SU-DHL-6 (cell line): ENCODE data around the gene KRT8.
"Not testable (repeated sequence)": the region's sequence is repeated elsewhere in the genome, so short reads cannot be mapped to it uniquely, and the experiment has no call there.

Source experiments
- H2AFZ ChIP-seq: fragments of 200-600 bp; sonication (generic); 2 replicates; pipeline ENCODE4 v1.6.1; 2014; ENCODE audit warnings: low read depth, mild to moderate bottlenecking, moderate library complexity, mixed read lengths, antibody characterized with exemption, low read length; ENCODE audit not compliant: severe bottlenecking
- H3F3A ChIP-seq: fragments of 200-600 bp; shearing (Covaris generic); 2 replicates; pipeline ENCODE4 v1.6.0; 2016; ENCODE audit warnings: antibody characterized with exemption, mild to moderate bottlenecking; ENCODE audit not compliant: insufficient read depth
- H3K27ac ChIP-seq: fragments of 200-600 bp; sonication (generic); 2 replicates; pipeline ENCODE4 v1.5.1; 2016; ENCODE audit warnings: low read depth, mild to moderate bottlenecking, low read length, moderate library complexity, mixed read lengths
- H3K27me3 ChIP-seq: fragments of 200-600 bp; sonication (generic), shearing (Covaris generic); 2 replicates; pipeline ENCODE4 v1.6.0; 2014; ENCODE audit warnings: mild to moderate bottlenecking, low read length
- H3K36me3 ChIP-seq: fragments of 200-600 bp; sonication (generic); 2 replicates; pipeline ENCODE4 v1.6.1; 2014; ENCODE audit warnings: mild to moderate bottlenecking, low read length, mixed read lengths
- H3K4me2 ChIP-seq: fragments of 300-600, 200-600 bp; shearing (Covaris generic), sonication (generic); 2 replicates; pipeline ENCODE4 v1.6.0; 2014; ENCODE audit warnings: low read length, low read depth, mild to moderate bottlenecking; ENCODE audit not compliant: poor library complexity, severe bottlenecking
- H3K4me3 ChIP-seq: fragments of 200-600 bp; sonication (generic); 2 replicates; pipeline ENCODE4 v1.5.1; 2014; ENCODE audit warnings: antibody characterized with exemption, low read length, mild to moderate bottlenecking, mixed read lengths; ENCODE audit not compliant: insufficient read depth, poor library complexity, severe bottlenecking
- H3K79me2 ChIP-seq: fragments of 200-600 bp; sonication (generic); 2 replicates; pipeline ENCODE4 v1.6.1; 2014; ENCODE audit warnings: mild to moderate bottlenecking, low read length, moderate library complexity; ENCODE audit not compliant: insufficient read depth
- H3K9ac ChIP-seq: fragments of 200-600 bp; sonication (generic); 2 replicates; pipeline ENCODE4 v1.7.0; 2014; ENCODE audit warnings: mild to moderate bottlenecking, low read length
- H3K9me2 ChIP-seq: fragments of 200-600 bp; sonication (generic); replicated peaks from 2 replicates; pipeline ENCODE4 v1.6.1; 2014; ENCODE audit warnings: low read length; ENCODE audit not compliant: insufficient read depth
- H3K9me3 ChIP-seq: fragments of 200-600 bp; sonication (generic); 2 replicates; pipeline ENCODE4 v1.6.1; 2014; ENCODE audit warnings: low read length, mixed read lengths; ENCODE audit not compliant: insufficient read depth
- H4K20me1 ChIP-seq: fragments of 200-600 bp; sonication (generic); 2 replicates; pipeline ENCODE4 v1.6.1; 2014; ENCODE audit warnings: low read depth, mild to moderate bottlenecking, antibody characterized with exemption, low read length, moderate library complexity, mixed read lengths
- EZH2phosphoT487 ChIP-seq: fragments of 200-600 bp; sonication (generic), shearing (Covaris generic); conservative IDR thresholded peaks from 2 replicates; pipeline ENCODE4 v1.6.1; 2018; ENCODE audit warnings: mild to moderate bottlenecking, antibody characterized with exemption, low read length, moderate library complexity, mixed read lengths
- TF ChIP-seq, protein P1 (sequence below): fragments of 200-600 bp; sonication (generic); IDR thresholded peaks from one replicate; pipeline ENCODE4 v1.5.1; 2017; ENCODE audit warnings: antibody characterized with exemption, mild to moderate bottlenecking, low read length, moderate library complexity; ENCODE audit not compliant: insufficient read depth, poor library complexity, severe bottlenecking

The KRT8 gene

DNA sequence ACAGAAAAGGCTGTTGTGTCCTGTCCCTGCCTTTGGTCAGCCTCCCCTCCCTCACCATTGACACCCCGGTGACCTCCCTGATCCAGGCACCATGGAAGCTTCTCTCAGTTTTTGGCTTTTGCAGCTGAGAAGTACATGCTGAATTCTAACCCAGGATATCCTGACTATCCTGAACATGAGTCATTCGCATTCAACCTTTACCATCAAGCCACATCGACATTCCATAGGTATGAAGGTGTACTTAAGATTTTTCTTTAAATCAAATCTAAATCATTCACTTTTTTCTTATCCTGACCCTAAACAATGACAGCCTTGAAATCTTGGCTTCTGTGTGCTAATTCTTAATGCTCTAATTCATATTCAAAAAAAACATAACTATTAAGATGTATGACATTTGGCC is 47.4 kb downstream of the KRT8 start:
- H3K36me3 ChIP-seq, result no peaks in the 10 kb centered on the region
- TF ChIP-seq, protein P1, sequence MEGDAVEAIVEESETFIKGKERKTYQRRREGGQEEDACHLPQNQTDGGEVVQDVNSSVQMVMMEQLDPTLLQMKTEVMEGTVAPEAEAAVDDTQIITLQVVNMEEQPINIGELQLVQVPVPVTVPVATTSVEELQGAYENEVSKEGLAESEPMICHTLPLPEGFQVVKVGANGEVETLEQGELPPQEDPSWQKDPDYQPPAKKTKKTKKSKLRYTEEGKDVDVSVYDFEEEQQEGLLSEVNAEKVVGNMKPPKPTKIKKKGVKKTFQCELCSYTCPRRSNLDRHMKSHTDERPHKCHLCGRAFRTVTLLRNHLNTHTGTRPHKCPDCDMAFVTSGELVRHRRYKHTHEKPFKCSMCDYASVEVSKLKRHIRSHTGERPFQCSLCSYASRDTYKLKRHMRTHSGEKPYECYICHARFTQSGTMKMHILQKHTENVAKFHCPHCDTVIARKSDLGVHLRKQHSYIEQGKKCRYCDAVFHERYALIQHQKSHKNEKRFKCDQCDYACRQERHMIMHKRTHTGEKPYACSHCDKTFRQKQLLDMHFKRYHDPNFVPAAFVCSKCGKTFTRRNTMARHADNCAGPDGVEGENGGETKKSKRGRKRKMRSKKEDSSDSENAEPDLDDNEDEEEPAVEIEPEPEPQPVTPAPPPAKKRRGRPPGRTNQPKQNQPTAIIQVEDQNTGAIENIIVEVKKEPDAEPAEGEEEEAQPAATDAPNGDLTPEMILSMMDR, result no peak
- no peak for TF ChIP-seq EZH2phosphoT487
- H3K4me2 ChIP-seq, result no peak overlapping the region

DNA sequence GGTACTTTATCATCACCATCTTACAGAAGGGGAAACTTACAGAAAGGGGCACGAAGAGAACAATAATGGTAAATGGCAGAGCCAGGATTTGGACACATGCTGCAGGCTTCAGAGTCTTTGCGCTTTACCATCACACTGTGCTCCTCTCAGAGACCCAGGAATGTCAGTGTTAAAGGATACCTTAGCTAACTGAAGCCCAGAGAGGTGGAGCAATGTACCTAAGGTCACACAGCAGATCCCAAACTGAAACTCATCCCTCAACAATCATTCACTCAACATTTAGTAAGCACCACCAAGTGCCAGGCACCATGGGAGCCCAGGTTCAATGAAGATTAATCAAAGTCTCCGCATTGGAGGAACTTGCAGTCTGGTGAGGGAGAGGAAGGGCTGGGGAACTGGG is 48.1 kb downstream of the KRT8 start:
- H3K27ac ChIP-seq, result no peak overlapping the region
- no peak overlapping the region for H3K9ac ChIP-seq
- no peak overlapping the region for H2AFZ ChIP-seq
- no peaks in the 10 kb centered on the region for H3K9me3 ChIP-seq
- H4K20me1 ChIP-seq, result no peaks in the 10 kb centered on the region
- no peak overlapping the region for H3K4me3 ChIP-seq
- no peaks in the 10 kb centered on the region for H3K27me3 ChIP-seq
- no peaks in the 10 kb centered on the region for H3K36me3 ChIP-seq
- no peaks in the 10 kb centered on the region for H3K79me2 ChIP-seq
- H3K4me2 ChIP-seq, result no peak overlapping the region
- H3F3A ChIP-seq, result no peaks in the 10 kb centered on the region
- TF ChIP-seq EZH2phosphoT487, result no peak
- no peaks in the 10 kb centered on the region for H3K9me2 ChIP-seq

More for the DNA sequence above, 47.4 kb downstream of the KRT8 start:
- Histone ChIP-seq H3K9me2 (no peaks in the 10 kb centered on the region), H2AFZ (no peak overlapping the region), H3K27ac (no peak overlapping the region), H3K79me2 (no peaks in the 10 kb centered on the region), H4K20me1 (no peaks in the 10 kb centered on the region), H3F3A (no peaks in the 10 kb centered on the region), H3K27me3 (no peaks in the 10 kb centered on the region), H3K9ac (no peak overlapping the region), H3K4me3 (no peak overlapping the region), H3K9me3 (no peaks in the 10 kb centered on the region)

DNA sequence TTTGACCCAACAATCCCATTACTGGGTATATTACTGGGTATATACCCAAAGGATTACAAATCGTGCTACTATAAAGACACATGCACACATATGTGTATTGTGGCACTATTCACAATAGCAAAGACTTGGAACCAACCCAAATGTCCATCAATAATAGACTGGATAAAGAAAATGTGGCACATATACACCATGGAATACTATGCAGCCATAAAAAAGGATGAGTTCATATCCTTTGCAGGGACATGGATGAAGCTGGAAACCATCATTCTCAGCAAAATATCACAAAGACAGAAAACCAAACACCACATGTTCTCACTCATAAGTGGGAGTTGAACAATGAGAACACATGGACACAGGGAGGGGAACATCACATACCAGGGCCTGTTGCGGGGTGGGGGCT is 48.8 kb downstream of the KRT8 start:
- H4K20me1 ChIP-seq, H3K9ac ChIP-seq, H3K36me3 ChIP-seq, H3K79me2 ChIP-seq, H3F3A ChIP-seq, H3K9me3 ChIP-seq, H3K9me2 ChIP-seq, H3K27me3 ChIP-seq, H3K4me2 ChIP-seq, H3K27ac ChIP-seq, H2AFZ ChIP-seq, H3K4me3 ChIP-seq: not testable (repeated sequence)

DNA sequence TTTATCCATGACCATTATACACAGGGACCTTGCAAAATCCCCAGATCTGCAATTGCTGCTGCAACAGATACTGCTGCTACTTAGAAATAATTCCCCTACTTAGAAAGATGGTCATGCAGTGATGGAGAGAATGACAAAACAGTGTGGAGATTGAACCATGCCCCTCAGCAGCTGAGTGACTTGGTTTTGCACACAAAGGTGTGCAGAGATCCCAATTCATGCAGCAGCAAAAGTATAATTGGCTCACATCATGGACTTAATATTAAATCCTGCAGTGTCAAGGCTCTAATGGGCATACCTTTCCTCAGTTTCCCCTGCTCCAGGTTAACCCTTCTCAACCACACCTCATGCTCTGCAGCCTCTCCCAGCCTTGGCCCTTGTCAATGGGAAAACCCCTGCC is 53.1 kb downstream of the KRT8 start:
- Histone ChIP-seq H3K79me2 (no peaks in the 10 kb centered on the region), H3K9me2 (no peaks in the 10 kb centered on the region), H3K27me3 (no peaks in the 10 kb centered on the region), H3K4me2 (no peak overlapping the region), H3K36me3 (no peaks in the 10 kb centered on the region), H2AFZ (no peak overlapping the region), H3K4me3 (no peak overlapping the region), H3K9ac (no peak overlapping the region), H3K27ac (no peak overlapping the region), H3F3A (no peaks in the 10 kb centered on the region), H3K9me3 (no peaks in the 10 kb centered on the region), H4K20me1 (no peaks in the 10 kb centered on the region)
- TF ChIP-seq, protein P1, result no peak
- no peak for TF ChIP-seq EZH2phosphoT487
